SU-DHL-6 (cell line): ENCODE results near the gene CCDC8.
"Not testable (repeated sequence)": the region's sequence is repeated elsewhere in the genome, so short reads cannot be mapped to it uniquely, and the experiment has no call there.

ENCODE experiments used
- EZH2phosphoT487 ChIP-seq: fragments of 200-600 bp; sonication (generic), shearing (Covaris generic); conservative IDR thresholded peaks from 2 replicates; pipeline ENCODE4 v1.6.1; 2018; ENCODE audit warnings: mild to moderate bottlenecking, antibody characterized with exemption, low read length, moderate library complexity, mixed read lengths
- TF ChIP-seq, protein P1 (sequence below): fragments of 200-600 bp; sonication (generic); IDR thresholded peaks from one replicate; pipeline ENCODE4 v1.5.1; 2017; ENCODE audit warnings: antibody characterized with exemption, mild to moderate bottlenecking, low read length, moderate library complexity; ENCODE audit not compliant: insufficient read depth, poor library complexity, severe bottlenecking

- TF ChIP-seq, protein P1, sequence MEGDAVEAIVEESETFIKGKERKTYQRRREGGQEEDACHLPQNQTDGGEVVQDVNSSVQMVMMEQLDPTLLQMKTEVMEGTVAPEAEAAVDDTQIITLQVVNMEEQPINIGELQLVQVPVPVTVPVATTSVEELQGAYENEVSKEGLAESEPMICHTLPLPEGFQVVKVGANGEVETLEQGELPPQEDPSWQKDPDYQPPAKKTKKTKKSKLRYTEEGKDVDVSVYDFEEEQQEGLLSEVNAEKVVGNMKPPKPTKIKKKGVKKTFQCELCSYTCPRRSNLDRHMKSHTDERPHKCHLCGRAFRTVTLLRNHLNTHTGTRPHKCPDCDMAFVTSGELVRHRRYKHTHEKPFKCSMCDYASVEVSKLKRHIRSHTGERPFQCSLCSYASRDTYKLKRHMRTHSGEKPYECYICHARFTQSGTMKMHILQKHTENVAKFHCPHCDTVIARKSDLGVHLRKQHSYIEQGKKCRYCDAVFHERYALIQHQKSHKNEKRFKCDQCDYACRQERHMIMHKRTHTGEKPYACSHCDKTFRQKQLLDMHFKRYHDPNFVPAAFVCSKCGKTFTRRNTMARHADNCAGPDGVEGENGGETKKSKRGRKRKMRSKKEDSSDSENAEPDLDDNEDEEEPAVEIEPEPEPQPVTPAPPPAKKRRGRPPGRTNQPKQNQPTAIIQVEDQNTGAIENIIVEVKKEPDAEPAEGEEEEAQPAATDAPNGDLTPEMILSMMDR = not testable (repeated sequence)
- TF ChIP-seq EZH2phosphoT487 = not testable (repeated sequence)
These were observed 2.7 kb upstream of the CCDC8 start for GRCh38 chr19:46415804-46416709.
